Epithelial cell of esophagus (primary cell): ENCODE results near the gene RNF214.
A peak's percentile ranks its signal among the peaks of the same experiment; 100 is the strongest.

Experiments
- DNase-seq: peaks from one replicate; pipeline ENCODE4 v3.0.0; 2010; ENCODE audit warnings: low read depth
- H3K4me3 ChIP-seq: 2 replicates; pipeline ENCODE4 v1.5.1; 2011; ENCODE audit warnings: mild to moderate bottlenecking, low read length, control low read depth
- CTCF ChIP-seq: IDR thresholded peaks from 2 replicates; pipeline ENCODE4 v1.5.1; 2011; ENCODE audit warnings: low read depth, mild to moderate bottlenecking, low read length, control low read depth, inconsistent platforms; ENCODE audit not compliant: insufficient read depth; ENCODE audit errors: missing control alignments

The RNF214 gene

GRCh38 chr11:117223741-117224689 lies 8.5 kb upstream of the RNF214 start:
- no peak for TF ChIP-seq CTCF
- H3K4me3 ChIP-seq: no peak overlapping the region
- DNase-seq: no peak

- TF ChIP-seq CTCF: no peak
- H3K4me3 ChIP-seq: no peak overlapping the region
- no peak for DNase-seq
Observed at GRCh38 chr11:117225553-117226170, 6.8 kb upstream of the RNF214 start.

GRCh38 chr11:117226388-117227385 lies 5.8 kb upstream of the RNF214 start:
- no peak overlapping the region for H3K4me3 ChIP-seq
- DNase-seq: peak; percentile 80

GRCh38 chr11:117228091-117228490 lies 4.4 kb upstream of the RNF214 start:
- no peak for DNase-seq
- no peak for TF ChIP-seq CTCF
- H3K4me3 ChIP-seq: no peak overlapping the region

More at GRCh38 chr11:117226388-117227385, 5.8 kb upstream of the RNF214 start:
- peak; percentile 82 for TF ChIP-seq CTCF

GRCh38 chr11:117229411-117229810 lies 3.1 kb upstream of the RNF214 start:
- H3K4me3 ChIP-seq: no peak overlapping the region
- TF ChIP-seq CTCF: no peak
- no peak for DNase-seq

- no peak for TF ChIP-seq CTCF
- no peak for DNase-seq
- no peak overlapping the region for H3K4me3 ChIP-seq
Observed at GRCh38 chr11:117229931-117230285, 2.6 kb upstream of the RNF214 start.
